Neural cell (in vitro differentiated cells): Measurements from ENCODE around the gene C12orf42.

Experiments used
- EP300 ChIP-seq: fragments of 450-650 bp; conservative IDR thresholded peaks from 2 replicates; pipeline ENCODE4 v1.6.1; 2014; ENCODE audit warnings: antibody characterized with exemption, mild to moderate bottlenecking, moderate library complexity; ENCODE audit not compliant: poor library complexity, severe bottlenecking
- EZH2 ChIP-seq: fragments of 200-600, 300-800 bp; shearing (Covaris generic), sonication (generic); IDR thresholded peaks from 2 replicates; pipeline ENCODE4 v1.6.1; 2014; ENCODE audit warnings: antibody characterized with exemption, low read length, borderline replicate concordance, mild to moderate bottlenecking; ENCODE audit not compliant: insufficient read depth, poor library complexity, severe bottlenecking
- SMC3 ChIP-seq: fragments of 450-650 bp; conservative IDR thresholded peaks from 2 replicates; pipeline ENCODE4 v1.6.1; 2014; ENCODE audit warnings: antibody characterized with exemption, mild to moderate bottlenecking, moderate library complexity; ENCODE audit not compliant: poor library complexity
- TAF1 ChIP-seq: IDR thresholded peaks from 2 replicates; pipeline ENCODE4 v1.6.1; 2012; ENCODE audit warnings: low read depth
- TF ChIP-seq, protein P1 (sequence below): fragments of 450-650 bp; IDR thresholded peaks from 2 replicates; pipeline ENCODE4 v1.5.1; 2014; ENCODE audit warnings: antibody characterized with exemption, mild to moderate bottlenecking, moderate library complexity; ENCODE audit not compliant: poor library complexity, severe bottlenecking
- TF ChIP-seq, protein P2 (sequence below): IDR thresholded peaks from 2 replicates; pipeline ENCODE4 v1.6.1; 2012; ENCODE audit warnings: borderline replicate concordance

DNA sequence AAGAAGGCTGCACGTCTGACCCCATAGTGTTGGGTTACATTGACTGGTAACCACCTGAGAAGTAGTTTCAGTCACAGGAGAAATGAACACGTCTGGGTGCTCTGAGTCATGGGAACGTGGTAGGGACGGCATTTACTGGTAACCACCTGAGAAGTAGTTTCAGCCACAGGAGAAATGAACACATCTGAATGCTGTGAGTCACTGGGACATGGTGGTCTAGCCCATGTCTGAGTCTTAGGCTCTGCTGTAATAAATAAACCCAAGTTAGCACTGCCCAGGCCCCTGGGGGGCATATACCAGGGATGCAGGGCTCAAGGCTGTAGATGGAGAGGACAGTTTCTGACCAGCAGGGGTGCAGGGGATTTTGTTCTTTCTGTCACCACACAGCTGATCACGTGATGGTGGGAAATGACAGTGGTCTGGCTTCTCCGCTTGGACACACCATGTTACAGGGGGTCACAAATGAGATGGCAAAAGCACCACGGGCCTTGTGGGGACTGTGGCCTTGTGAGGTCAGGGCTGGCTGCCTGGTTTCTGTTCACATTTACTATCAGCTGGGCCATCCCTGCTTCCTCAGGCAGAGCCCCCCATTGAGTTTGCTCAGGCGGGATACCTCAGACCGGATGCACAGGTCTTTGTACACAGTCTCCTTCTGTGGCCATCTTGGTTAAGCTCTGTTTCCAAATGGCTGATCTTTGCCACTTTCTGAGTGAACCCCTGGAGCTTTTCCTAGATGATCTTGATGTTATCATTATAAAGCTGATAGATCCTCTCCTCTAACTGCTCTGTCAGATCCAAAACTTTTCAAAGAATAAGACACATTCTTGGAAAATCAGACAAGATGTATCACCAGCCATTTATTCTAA, 9.8 kb upstream of the C12orf42 start:
- TF ChIP-seq EP300 (no peak), TAF1 (no peak), EZH2 (no peak), SMC3 (no peak)
- TF ChIP-seq, protein P1, sequence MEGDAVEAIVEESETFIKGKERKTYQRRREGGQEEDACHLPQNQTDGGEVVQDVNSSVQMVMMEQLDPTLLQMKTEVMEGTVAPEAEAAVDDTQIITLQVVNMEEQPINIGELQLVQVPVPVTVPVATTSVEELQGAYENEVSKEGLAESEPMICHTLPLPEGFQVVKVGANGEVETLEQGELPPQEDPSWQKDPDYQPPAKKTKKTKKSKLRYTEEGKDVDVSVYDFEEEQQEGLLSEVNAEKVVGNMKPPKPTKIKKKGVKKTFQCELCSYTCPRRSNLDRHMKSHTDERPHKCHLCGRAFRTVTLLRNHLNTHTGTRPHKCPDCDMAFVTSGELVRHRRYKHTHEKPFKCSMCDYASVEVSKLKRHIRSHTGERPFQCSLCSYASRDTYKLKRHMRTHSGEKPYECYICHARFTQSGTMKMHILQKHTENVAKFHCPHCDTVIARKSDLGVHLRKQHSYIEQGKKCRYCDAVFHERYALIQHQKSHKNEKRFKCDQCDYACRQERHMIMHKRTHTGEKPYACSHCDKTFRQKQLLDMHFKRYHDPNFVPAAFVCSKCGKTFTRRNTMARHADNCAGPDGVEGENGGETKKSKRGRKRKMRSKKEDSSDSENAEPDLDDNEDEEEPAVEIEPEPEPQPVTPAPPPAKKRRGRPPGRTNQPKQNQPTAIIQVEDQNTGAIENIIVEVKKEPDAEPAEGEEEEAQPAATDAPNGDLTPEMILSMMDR = no peak
- TF ChIP-seq, protein P2, sequence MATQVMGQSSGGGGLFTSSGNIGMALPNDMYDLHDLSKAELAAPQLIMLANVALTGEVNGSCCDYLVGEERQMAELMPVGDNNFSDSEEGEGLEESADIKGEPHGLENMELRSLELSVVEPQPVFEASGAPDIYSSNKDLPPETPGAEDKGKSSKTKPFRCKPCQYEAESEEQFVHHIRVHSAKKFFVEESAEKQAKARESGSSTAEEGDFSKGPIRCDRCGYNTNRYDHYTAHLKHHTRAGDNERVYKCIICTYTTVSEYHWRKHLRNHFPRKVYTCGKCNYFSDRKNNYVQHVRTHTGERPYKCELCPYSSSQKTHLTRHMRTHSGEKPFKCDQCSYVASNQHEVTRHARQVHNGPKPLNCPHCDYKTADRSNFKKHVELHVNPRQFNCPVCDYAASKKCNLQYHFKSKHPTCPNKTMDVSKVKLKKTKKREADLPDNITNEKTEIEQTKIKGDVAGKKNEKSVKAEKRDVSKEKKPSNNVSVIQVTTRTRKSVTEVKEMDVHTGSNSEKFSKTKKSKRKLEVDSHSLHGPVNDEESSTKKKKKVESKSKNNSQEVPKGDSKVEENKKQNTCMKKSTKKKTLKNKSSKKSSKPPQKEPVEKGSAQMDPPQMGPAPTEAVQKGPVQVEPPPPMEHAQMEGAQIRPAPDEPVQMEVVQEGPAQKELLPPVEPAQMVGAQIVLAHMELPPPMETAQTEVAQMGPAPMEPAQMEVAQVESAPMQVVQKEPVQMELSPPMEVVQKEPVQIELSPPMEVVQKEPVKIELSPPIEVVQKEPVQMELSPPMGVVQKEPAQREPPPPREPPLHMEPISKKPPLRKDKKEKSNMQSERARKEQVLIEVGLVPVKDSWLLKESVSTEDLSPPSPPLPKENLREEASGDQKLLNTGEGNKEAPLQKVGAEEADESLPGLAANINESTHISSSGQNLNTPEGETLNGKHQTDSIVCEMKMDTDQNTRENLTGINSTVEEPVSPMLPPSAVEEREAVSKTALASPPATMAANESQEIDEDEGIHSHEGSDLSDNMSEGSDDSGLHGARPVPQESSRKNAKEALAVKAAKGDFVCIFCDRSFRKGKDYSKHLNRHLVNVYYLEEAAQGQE = no peak
